ENCODE results near the gene FAM110A.
"Not testable (repeated sequence)": the region's sequence is repeated elsewhere in the genome, so short reads cannot be mapped to it uniquely, and the experiment has no call there.

The FAM110A gene

DNA sequence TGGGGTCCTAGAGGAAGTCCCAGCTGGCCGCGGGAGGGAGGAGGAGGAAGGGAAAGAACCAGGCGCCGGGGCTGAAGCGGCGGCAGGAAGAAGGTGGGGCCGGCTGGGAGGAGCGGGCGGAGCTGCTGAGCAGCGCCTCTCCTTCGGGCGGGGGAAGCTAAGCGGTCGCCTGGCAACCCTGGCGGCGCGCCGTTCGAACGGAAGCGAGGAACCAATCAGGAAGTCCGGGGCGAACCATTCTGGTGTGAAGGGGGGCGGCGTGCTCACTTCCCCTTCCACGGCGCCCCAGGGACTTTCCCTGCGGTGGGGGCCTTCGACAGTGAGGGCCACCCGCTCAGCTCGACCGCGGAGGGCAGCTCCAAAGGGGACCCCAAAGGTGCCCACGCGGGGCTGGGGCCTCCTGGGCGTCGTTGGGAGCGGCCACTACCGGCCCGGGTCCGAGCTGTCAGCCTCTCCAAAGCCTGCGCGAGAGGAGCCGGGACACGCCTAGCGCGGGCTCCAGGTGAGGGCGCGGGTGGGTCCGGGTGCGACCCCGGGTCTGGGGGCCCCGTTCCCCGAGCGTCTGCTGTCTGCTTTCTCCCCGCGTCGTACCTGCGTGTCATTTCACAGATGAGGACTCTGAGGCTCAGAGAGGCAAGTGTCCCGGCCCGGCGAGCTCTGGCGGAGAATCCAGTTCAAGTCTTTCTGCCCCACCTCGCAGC is at the start of gene FAM110A:
Gene FAM110A, plus strand, starts transcription at position 266 of the 701 bp plus-strand sequence. CDS start 11,090 bp downstream, outside the sequence.
- peak; percentile 96 for DNase-seq (ENCODE audit: low read depth)

- DNase-seq (ENCODE audit: low read depth) = no peak
Measured at GRCh38 chr20:787825-788224, 45.7 kb upstream of the FAM110A start.

- no peak for DNase-seq (ENCODE audit: low read depth)
Measured at GRCh38 chr20:791056-791455, 42.5 kb upstream of the FAM110A start.

DNA sequence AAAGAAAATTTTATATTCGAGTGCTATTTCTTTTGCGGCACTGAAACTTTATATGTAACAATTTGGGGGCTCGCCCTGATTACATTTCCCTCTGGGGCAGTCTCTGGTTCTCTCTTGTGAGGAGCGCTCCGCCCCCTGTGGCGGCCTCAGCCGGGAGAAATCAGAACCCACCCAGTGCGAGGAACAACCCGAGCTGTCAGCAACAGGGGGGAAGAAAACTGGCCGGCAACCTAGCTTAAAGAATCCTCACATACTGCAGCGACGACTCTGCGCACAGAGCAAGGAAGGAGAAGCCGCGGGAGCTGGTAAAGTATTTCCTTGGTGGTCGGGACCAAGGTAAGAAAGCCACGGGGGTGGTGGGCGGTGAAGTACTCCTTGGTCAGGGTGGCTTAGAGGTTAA is 41.3 kb upstream of the FAM110A start:
- no peak for DNase-seq (ENCODE audit: low read depth)

DNA sequence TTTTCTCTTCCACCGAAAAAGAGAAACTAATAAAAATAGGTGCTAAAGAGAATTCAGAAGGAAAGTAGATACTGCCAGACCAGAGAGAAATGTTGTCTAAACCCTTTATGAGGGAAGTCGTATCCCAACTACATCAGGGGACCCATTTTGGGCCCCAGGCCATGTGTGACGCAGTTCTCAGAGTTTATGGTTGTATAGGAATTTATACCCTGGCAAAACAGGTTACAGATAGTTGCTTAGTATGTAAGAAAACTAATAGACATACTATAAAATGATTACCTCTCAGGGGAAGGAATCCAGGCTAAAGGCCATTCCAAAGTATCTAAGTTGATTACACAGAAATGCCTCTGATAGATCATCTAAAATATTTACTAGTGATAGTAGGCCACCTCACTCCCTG is 36.6 kb upstream of the FAM110A start:
- no peak for DNase-seq (ENCODE audit: low read depth)

GRCh38 chr20:798746-799145 is 34.8 kb upstream of the FAM110A start:
- not testable (repeated sequence) for DNase-seq (ENCODE audit: low read depth)

DNA sequence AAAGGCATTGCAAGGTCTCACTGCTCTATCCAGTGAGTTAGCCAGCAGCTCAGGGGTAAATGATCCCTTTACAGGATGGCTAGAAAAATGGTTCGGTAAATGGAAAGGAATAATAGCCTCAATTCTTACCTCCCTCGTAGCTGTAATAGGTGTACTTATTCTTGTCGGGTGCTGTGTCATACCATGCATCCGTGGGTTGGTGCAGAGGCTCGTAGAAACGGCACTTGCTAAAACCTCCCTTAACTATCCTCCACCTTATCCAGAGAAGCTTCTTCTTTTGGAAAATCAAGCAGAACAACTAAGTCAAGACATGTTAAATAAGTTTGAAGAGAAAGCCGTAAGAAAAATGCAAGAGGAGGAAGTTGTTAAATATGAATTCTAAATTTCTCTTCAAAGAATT is 33.5 kb upstream of the FAM110A start:
- not testable (repeated sequence) for DNase-seq (ENCODE audit: low read depth)

DNA sequence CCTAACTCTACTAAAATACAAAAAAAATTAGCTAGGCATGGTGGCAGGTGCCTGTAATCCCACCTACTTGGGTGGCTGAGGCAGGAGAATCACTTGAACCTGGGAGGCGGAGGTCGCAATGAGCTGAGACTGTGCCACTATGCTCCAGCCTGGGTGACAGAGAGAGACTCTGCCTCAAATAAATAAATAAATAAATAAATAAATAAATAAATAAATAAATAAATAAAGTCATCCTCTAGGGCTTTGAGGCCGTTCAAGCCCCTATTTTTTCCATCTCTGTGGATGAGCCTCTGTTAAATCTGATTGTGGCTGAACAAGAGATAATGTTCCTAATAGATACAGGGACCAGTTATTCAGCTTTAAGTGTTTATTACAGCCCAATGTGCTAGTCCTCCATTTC is 31.8 kb upstream of the FAM110A start:
- DNase-seq (ENCODE audit: low read depth) = no peak

DNA sequence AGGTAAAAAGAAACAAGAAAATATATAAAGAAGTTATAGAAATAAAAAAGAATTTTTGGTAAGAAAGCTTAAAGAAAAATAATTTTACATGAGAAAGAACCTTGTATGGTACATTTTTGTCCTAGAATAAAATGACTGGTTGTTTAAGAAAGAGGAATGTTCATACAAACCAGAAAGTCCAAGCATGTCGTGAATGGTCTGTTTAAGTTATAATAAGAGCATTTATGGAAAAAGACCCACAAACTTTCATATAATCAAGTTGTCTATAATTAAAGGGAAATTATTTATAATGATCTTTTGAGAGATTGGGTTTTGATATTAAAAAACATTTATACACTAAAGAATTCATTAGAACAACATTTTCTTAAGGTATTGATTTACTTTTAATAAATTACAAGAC is 27.8 kb upstream of the FAM110A start:
- no peak for DNase-seq (ENCODE audit: low read depth)

DNA sequence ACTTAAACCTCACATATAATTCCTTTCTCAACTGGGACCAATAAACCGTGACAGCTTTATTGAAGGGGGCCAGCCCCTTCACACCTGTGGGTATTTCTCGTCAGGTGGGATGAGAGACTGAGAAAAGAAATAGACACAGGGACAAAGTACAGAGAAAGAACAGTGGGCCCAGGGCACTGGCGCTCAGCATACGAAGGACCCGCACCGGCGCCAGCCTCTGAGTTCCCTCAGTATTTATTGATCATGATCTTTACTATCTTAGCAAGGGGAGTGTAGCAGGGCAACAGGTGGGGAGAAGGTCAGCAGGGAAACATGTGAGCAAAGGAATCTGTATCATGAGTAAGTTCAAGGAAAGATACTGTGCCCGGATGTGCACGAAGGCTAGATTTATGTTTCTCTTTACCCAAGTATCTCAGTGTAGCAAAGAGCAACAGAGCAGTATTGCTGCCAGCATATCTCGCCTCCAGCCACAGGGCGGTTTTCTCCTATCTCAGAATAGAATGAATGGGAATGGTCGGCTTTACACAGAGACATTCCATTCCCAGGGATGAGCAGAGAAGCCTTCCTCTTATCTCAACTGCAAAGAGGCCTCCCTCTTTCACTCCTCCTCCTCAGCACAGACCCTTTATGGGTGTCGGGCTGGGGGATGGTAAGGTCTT is 21.6 kb upstream of the FAM110A start:
- not testable (repeated sequence) for DNase-seq (ENCODE audit: low read depth)

DNA sequence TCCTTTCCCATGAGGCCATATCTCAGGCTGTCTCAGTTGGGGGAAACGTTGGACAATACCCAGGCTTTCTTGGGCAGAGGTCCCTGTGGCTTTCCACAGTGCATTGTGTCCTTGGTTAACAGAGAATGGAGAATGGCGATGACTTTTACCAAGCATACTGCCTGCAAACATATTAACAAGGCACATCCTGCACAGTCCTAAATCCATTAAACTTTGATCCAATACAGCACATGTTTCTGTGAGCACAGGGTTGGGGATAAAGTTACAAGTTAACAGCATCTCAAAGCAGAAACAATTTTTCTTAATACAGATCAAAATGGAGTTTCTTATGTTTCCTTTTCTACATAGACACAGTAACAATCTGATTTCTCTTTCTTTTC is 21.1 kb upstream of the FAM110A start:
- DNase-seq (ENCODE audit: low read depth) = not testable (repeated sequence)

GRCh38 chr20:813390-813789 is 20.1 kb upstream of the FAM110A start:
- DNase-seq (ENCODE audit: low read depth) = no peak

GRCh38 chr20:815226-815625 is 18.3 kb upstream of the FAM110A start:
- no peak for DNase-seq (ENCODE audit: low read depth)

DNA sequence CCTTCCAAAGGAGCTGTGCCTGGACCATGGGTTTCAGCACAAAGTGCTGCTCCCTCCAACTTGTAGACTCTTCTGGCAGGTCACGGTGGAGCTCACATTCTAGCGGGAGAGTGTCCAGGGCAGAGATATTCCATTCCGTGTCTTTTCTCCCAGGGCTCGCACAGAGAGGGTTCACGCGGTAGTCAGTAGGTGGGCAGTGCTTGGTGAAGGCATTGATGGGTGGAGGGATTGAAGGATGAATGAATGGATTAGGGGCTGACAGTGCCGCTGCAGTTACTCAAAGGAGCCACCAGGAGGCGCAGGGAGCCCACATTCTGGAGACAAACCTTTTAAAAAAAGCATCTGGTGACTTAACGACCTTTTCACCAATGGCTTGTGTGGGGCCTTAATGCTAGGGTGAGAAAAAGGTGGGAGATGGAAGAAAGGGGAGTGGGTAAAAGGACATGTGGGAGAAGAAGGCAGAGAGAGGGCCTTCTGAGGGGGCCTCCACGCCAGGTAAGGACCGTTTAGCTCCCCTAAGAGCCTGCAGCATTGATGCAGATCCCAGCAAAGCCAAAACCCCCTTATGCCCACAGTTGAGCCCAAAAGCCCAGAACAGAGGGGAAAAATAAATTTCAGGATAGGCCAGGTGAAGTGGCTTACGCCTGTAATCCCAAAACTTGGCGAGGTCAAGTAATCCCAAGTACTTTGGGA is 17.5 kb upstream of the FAM110A start:
- DNase-seq (ENCODE audit: low read depth) = peak; percentile 45

GRCh38 chr20:818001-818664 is 15.4 kb upstream of the FAM110A start:
- DNase-seq (ENCODE audit: low read depth) = no peak

- DNase-seq (ENCODE audit: low read depth) = no peak
Measured at GRCh38 chr20:819680-820322, 13.7 kb upstream of the FAM110A start.

GRCh38 chr20:820323-820953 is 13.1 kb upstream of the FAM110A start:
- no peak for DNase-seq (ENCODE audit: low read depth)

DNA sequence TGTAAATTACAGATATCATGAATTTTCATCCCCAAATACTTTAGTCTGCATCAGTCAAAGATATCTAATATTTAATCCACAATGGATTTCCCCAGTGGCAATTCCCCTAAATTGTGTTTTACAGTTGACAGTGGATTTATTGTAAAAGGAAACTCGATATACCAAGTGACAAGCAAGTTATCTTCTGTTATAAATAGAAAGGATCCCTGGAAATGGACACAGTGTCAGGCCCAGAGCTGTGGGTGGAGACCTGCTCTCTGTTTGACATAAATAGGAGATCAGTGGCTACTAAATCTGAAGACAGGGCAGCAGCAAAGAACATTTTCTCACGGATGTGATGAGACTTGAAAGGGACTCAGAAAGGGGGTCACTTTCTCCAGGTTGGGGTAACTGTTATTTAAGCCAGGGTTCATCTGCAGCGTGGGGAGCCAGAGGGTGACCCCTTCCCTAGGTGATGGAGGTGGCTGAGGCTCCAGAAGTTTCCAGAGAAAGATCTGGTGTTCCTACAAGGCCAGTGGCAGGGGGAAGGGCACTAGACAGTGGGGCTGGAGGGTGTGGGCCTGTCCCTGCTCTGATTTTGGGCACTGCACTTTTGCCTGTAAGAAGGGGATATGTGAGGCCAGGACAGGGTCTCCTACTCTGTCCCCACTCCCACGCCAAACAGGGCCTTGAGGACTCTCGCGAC is 12.3 kb upstream of the FAM110A start:
- DNase-seq (ENCODE audit: low read depth) = no peak

- no peak for DNase-seq (ENCODE audit: low read depth)
Measured at GRCh38 chr20:821731-822065, 11.8 kb upstream of the FAM110A start.

- DNase-seq (ENCODE audit: low read depth) = no peak
Measured at GRCh38 chr20:822651-823573, 10.6 kb upstream of the FAM110A start.

Data from stimulated activated CD8-positive, alpha-beta memory T cell treated with anti-CD3 and anti-CD28 coated beads, Interleukin-4, amount 100 ng/mL, for 24 hours (primary cell).